Ishikawa (cell line): Measurements from ENCODE around the gene SNTA1.

Experiments
- CEBPB ChIP-seq: IDR thresholded peaks from 2 replicates; pipeline ENCODE4 v1.6.1; 2012
- CREB1 ChIP-seq: IDR thresholded peaks from 2 replicates; pipeline ENCODE4 v1.6.1; 2012; ENCODE audit warnings: low read depth
- EP300 ChIP-seq: IDR thresholded peaks from 2 replicates; pipeline ENCODE4 v1.6.1; 2012; ENCODE audit warnings: borderline replicate concordance
- FOXM1 ChIP-seq: IDR thresholded peaks from 2 replicates; pipeline ENCODE4 v1.6.1; 2012; ENCODE audit warnings: low read depth, borderline replicate concordance
- MAX ChIP-seq: IDR thresholded peaks from 2 replicates; pipeline ENCODE4 v1.6.1; 2012
- NFIC ChIP-seq: IDR thresholded peaks from 2 replicates; pipeline ENCODE4 v1.6.1; 2012
- RAD21 ChIP-seq: IDR thresholded peaks from 2 replicates; pipeline ENCODE4 v1.6.1; 2012; ENCODE audit warnings: low read depth
- TAF1 ChIP-seq: IDR thresholded peaks from 2 replicates; pipeline ENCODE4 v1.6.1; 2012; ENCODE audit warnings: low read depth, mild to moderate bottlenecking
- TCF12 ChIP-seq: IDR thresholded peaks from 2 replicates; pipeline ENCODE4 v1.6.1; 2012; ENCODE audit warnings: low read depth
- TEAD4 ChIP-seq: IDR thresholded peaks from 2 replicates; pipeline ENCODE4 v1.6.1; 2012
- YY1 ChIP-seq: IDR thresholded peaks from 2 replicates; pipeline ENCODE4 v1.6.1; 2012; ENCODE audit warnings: low read depth
- ZBTB7A ChIP-seq: IDR thresholded peaks from 2 replicates; pipeline ENCODE4 v1.6.1; 2012; ENCODE audit warnings: low read depth
- TF ChIP-seq, protein P1 (sequence below): IDR thresholded peaks from 2 replicates; pipeline ENCODE4 v1.6.1; 2012; ENCODE audit warnings: low read depth, mild to moderate bottlenecking

- TF ChIP-seq YY1, result no peak
- no peak for TF ChIP-seq EP300
- TF ChIP-seq NFIC, result no peak
- no peak for TF ChIP-seq RAD21
- no peak for TF ChIP-seq CEBPB
- TF ChIP-seq, protein P1, sequence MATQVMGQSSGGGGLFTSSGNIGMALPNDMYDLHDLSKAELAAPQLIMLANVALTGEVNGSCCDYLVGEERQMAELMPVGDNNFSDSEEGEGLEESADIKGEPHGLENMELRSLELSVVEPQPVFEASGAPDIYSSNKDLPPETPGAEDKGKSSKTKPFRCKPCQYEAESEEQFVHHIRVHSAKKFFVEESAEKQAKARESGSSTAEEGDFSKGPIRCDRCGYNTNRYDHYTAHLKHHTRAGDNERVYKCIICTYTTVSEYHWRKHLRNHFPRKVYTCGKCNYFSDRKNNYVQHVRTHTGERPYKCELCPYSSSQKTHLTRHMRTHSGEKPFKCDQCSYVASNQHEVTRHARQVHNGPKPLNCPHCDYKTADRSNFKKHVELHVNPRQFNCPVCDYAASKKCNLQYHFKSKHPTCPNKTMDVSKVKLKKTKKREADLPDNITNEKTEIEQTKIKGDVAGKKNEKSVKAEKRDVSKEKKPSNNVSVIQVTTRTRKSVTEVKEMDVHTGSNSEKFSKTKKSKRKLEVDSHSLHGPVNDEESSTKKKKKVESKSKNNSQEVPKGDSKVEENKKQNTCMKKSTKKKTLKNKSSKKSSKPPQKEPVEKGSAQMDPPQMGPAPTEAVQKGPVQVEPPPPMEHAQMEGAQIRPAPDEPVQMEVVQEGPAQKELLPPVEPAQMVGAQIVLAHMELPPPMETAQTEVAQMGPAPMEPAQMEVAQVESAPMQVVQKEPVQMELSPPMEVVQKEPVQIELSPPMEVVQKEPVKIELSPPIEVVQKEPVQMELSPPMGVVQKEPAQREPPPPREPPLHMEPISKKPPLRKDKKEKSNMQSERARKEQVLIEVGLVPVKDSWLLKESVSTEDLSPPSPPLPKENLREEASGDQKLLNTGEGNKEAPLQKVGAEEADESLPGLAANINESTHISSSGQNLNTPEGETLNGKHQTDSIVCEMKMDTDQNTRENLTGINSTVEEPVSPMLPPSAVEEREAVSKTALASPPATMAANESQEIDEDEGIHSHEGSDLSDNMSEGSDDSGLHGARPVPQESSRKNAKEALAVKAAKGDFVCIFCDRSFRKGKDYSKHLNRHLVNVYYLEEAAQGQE, result no peak
- TF ChIP-seq MAX, result no peak
- TF ChIP-seq CREB1, result no peak
- TF ChIP-seq ZBTB7A, result no peak
- TF ChIP-seq TAF1, result no peak
- TF ChIP-seq TEAD4, result no peak
- TF ChIP-seq FOXM1, result no peak
- TF ChIP-seq TCF12, result no peak
Measured at GRCh38 chr20:33475381-33476152, 32.0 kb upstream of the SNTA1 start.
